HG03175 (cell line): Measurements from ENCODE around the gene PPP1R37.

Experiments used
- ATAC-seq: cut with Tn5 transposase; IDR thresholded peaks from one replicate; pipeline ENCODE4 v1.9.1; 2021; ENCODE audit warnings: mild to moderate bottlenecking, moderate library complexity; ENCODE audit not compliant: unreplicated experiment

PPP1R37 gene

GRCh38 chr19:45186509-45187334, 93.7 kb downstream of the PPP1R37 start:
- no peak for ATAC-seq

GRCh38 chr19:45187421-45188100, 94.6 kb downstream of the PPP1R37 start:
- ATAC-seq = no peak

- ATAC-seq = no peak
These were observed 97.0 kb downstream of the PPP1R37 start for GRCh38 chr19:45189971-45190370.

GRCh38 chr19:45191375-45191774, 98.4 kb downstream of the PPP1R37 start:
- no peak for ATAC-seq

GRCh38 chr19:45195764-45196163, 102.8 kb downstream of the PPP1R37 start:
- ATAC-seq = no peak
